A549 (cell line): ENCODE results near the gene RGS1. TPM values are rescaled to one million over a fixed set of nuclear protein-coding genes. Genes with fewer than 3 reads are reported as not detected.
A peak's percentile ranks its signal among the peaks of the same experiment; 100 is the strongest.

Source experiments
- ATAC-seq, 2 experiments: fragments of 200-7000 bp in 1 of 2; fragments of >200 bp in 1 of 2; cut with Nextera tagmentation in 1 of 2; cut with Tn5 transposase in 1 of 2; 3 replicates each; pipeline versions ENCODE4 v1.8.0 to v1.9.1; 2018 to 2020; ENCODE audit warnings: mild to moderate bottlenecking in 1 of 2, moderate library complexity in 1 of 2
- CTCF ChIA-PET: fragments of 300-600 bp; sonication (Branson Sonifier 250); formaldehyde crosslinking; extraction: SDS; loops from one replicate; lab custom pipeline; 2021; ENCODE audit warnings: antibody characterized with exemption, inconsistent platforms; lab: Yijun Ruan, JAX
- POLR2A ChIA-PET: fragments of 350-600 bp; formaldehyde crosslinking; extraction: SDS; loops from one replicate; lab custom pipeline; 2021; ENCODE audit warnings: antibody characterized with exemption, inconsistent platforms; lab: Yijun Ruan, JAX
- DNase-seq, 2 experiments: peaks; one replicate each; pipeline versions ENCODE4 v3.0.0 to v3.0.0-alpha.2; 2011 to 2016; ENCODE audit warnings: low read depth in 1 of 2, low spot score in 1 of 2
- FAIRE-seq: peaks from 2 replicates; lab custom pipeline; 2011; peaks lifted over from hg19 to GRCh38; lab: Jason Lieb, UNC
- H3K27ac ChIP-seq, 2 experiments: fragments of >200 bp; sonication (Bioruptor Twin); formaldehyde crosslinking; 3 replicates each; pipeline ENCODE4 v1.5.1; 2016 to 2017
- H3K4me1 ChIP-seq: fragments of >200 bp; sonication (Bioruptor Twin); formaldehyde crosslinking; 3 replicates; pipeline ENCODE4 v1.6.1; 2016
- H3K4me2 ChIP-seq: fragments of >200 bp; sonication (Bioruptor Twin); formaldehyde crosslinking; 3 replicates; pipeline ENCODE4 v1.6.1; 2016
- H3K4me3 ChIP-seq: fragments of >200 bp; sonication (Bioruptor Twin); formaldehyde crosslinking; 3 replicates; pipeline ENCODE4 v1.5.1; 2016
- H3K9me3 ChIP-seq: fragments of >200 bp; sonication (Bioruptor Twin); formaldehyde crosslinking; 3 replicates; pipeline ENCODE4 v1.6.1; 2016
- BCL3 ChIP-seq: fragments of >200 bp; sonication (Bioruptor Twin); formaldehyde crosslinking; IDR thresholded peaks from 3 replicates; pipeline ENCODE4 v1.6.1; 2016
- BHLHE40 ChIP-seq: IDR thresholded peaks from 2 replicates; pipeline ENCODE4 v1.6.1; 2012; ENCODE audit warnings: low read depth, low read length, inconsistent platforms
- CEBPB ChIP-seq, 2 experiments: fragments of >200 bp in 1 of 2; sonication (Bioruptor Twin) in 1 of 2; formaldehyde crosslinking in 1 of 2; IDR thresholded peaks; 2 replicates each; pipeline ENCODE4 v1.6.1; 2012 to 2016
- CHD2 ChIP-seq: fragments of 150-350 bp; IDR thresholded peaks from 2 replicates; pipeline ENCODE4 v1.6.1; 2014; ENCODE audit warnings: low read length; ENCODE audit not compliant: partially characterized antibody
- CTCF ChIP-seq: fragments of >200 bp; sonication (Bioruptor Twin); formaldehyde crosslinking; IDR thresholded peaks from 3 replicates; pipeline ENCODE4 v1.5.1; 2016
- EP300 ChIP-seq, 2 experiments: fragments of >200 bp; sonication (Bioruptor Twin); formaldehyde crosslinking; IDR thresholded peaks; 2 replicates in 1 of 2; 3 replicates in 1 of 2; pipeline ENCODE4 v1.6.1; 2016 to 2017
- ESRRA ChIP-seq: fragments of 150-350 bp; IDR thresholded peaks from 2 replicates; pipeline ENCODE4 v1.6.1; 2014; ENCODE audit warnings: mild to moderate bottlenecking, low read length, borderline replicate concordance
- FOSB ChIP-seq: fragments of 250-450 bp; sonication (Bioruptor Pico); IDR thresholded peaks from 2 replicates; pipeline ENCODE4 v1.5.0; 2020; ENCODE audit warnings: mild to moderate bottlenecking, moderate library complexity
- HDAC2 ChIP-seq: fragments of 200-600 bp; sonication (generic); IDR thresholded peaks from 2 replicates; pipeline ENCODE4 v1.6.1; 2016
- HOXA7 ChIP-seq: fragments of 250-450 bp; sonication (Bioruptor Pico); IDR thresholded peaks from 2 replicates; pipeline ENCODE4 v1.5.0; 2020; ENCODE audit warnings: mild to moderate bottlenecking, moderate library complexity
- HOXB13 ChIP-seq: fragments of 250-450 bp; sonication (Bioruptor Pico); IDR thresholded peaks from 2 replicates; pipeline ENCODE4 v1.5.0; 2020; ENCODE audit warnings: low read depth, mild to moderate bottlenecking, moderate library complexity
- JUN ChIP-seq, 2 experiments: fragments of >200 bp; sonication (Bioruptor Twin); formaldehyde crosslinking; IDR thresholded peaks; 2 replicates in 1 of 2; 3 replicates in 1 of 2; pipeline ENCODE4 v1.6.1; 2016 to 2017
- KDM1A ChIP-seq: fragments of 200-600 bp; sonication (generic); IDR thresholded peaks from 2 replicates; pipeline ENCODE4 v1.6.1; 2016; ENCODE audit warnings: low read depth, mild to moderate bottlenecking
- MAZ ChIP-seq: fragments of 150-350 bp; IDR thresholded peaks from 2 replicates; pipeline ENCODE4 v1.6.1; 2014; ENCODE audit warnings: antibody characterized with exemption, low read depth, low read length, borderline replicate concordance
- NFE2L2 ChIP-seq: fragments of 150-350 bp; conservative IDR thresholded peaks from 2 replicates; pipeline ENCODE4 v1.6.1; 2014; ENCODE audit warnings: low read length
- NPAS2 ChIP-seq: fragments of 250-450 bp; sonication (Bioruptor Pico); IDR thresholded peaks from 2 replicates; pipeline ENCODE4 v1.8.0; 2022; ENCODE audit warnings: mild to moderate bottlenecking, moderate library complexity, borderline replicate concordance
- PHF8 ChIP-seq: fragments of 200-600 bp; sonication (generic); IDR thresholded peaks from 2 replicates; pipeline ENCODE4 v1.6.1; 2016; ENCODE audit warnings: low read depth, mild to moderate bottlenecking, antibody characterized with exemption, moderate library complexity, borderline replicate concordance
- POLR2A ChIP-seq: IDR thresholded peaks from 2 replicates; pipeline ENCODE4 v1.6.1; 2012; ENCODE audit warnings: mild to moderate bottlenecking, low read length
- RAD21 ChIP-seq, 2 experiments: fragments of >200 bp in 1 of 2; sonication (Bioruptor Twin) in 1 of 2; formaldehyde crosslinking in 1 of 2; IDR thresholded peaks in 1 of 2; conservative IDR thresholded peaks in 1 of 2; 2 replicates in 1 of 2; 3 replicates in 1 of 2; pipeline ENCODE4 v1.6.1; 2012 to 2018; ENCODE audit warnings: inconsistent platforms in 1 of 2
- RCOR1 ChIP-seq: fragments of 150-350 bp; IDR thresholded peaks from 2 replicates; pipeline ENCODE4 v1.6.1; 2014; ENCODE audit warnings: antibody characterized with exemption, low read length, low read depth
- SMC3 ChIP-seq: fragments of >200 bp; sonication (Bioruptor Twin); formaldehyde crosslinking; IDR thresholded peaks from 3 replicates; pipeline ENCODE4 v1.6.1; 2018; ENCODE audit warnings: inconsistent platforms
- SREBF2 ChIP-seq: fragments of 450-650 bp; IDR thresholded peaks from 2 replicates; pipeline ENCODE4 v1.6.1; 2014; ENCODE audit warnings: mild to moderate bottlenecking, moderate library complexity
- TFCP2L1 ChIP-seq: fragments of 250-450 bp; sonication (Bioruptor Pico); IDR thresholded peaks from 2 replicates; pipeline ENCODE4 v1.5.0; 2021; ENCODE audit warnings: mild to moderate bottlenecking
- ZFP36 ChIP-seq: fragments of 450-650 bp; IDR thresholded peaks from 2 replicates; pipeline ENCODE4 v1.6.1; 2014; ENCODE audit warnings: borderline replicate concordance; ENCODE audit not compliant: partially characterized antibody
- ZNF302 ChIP-seq: fragments of 250-450 bp; sonication (Bioruptor Pico); IDR thresholded peaks from 2 replicates; pipeline ENCODE4 v1.9.0; 2021; ENCODE audit warnings: inconsistent platforms, mild to moderate bottlenecking, moderate library complexity
- WGBS: methylation state at CpG from one replicate; pipeline ENCODE4 v1.1.6; 2017; ENCODE audit errors: missing lambda C conversion rate; 5-methylcytosine and 5-hydroxymethylcytosine counted together
- polyA plus RNA-seq, 4 experiments: library from polyadenylated mRNA; depleted of rRNA in 3 of 4; stranded (reverse); fragments of >200 nt; fragmentation: RNase III in 1 of 4; extraction: RNeasy Plus Mini Kit Qiagen cat#74134 plus additional on column Dnase treatment in 1 of 4; gene quantifications; 2 replicates in 3 of 4; 3 replicates in 1 of 4; pipeline ENCODE4 v1.2.3, GENCODE V29; 2011 to 2017
- TF ChIP-seq, protein P1 (sequence below): IDR thresholded peaks from 2 replicates; pipeline ENCODE4 v1.6.1; 2012; ENCODE audit warnings: low read depth, borderline replicate concordance
- TF ChIP-seq, protein P2 (sequence below): fragments of >200 bp; sonication (Bioruptor Twin); formaldehyde crosslinking; IDR thresholded peaks from 2 replicates; pipeline ENCODE4 v1.6.1; 2016
- TF ChIP-seq, protein P3 (sequence below): fragments of 450-650 bp; IDR thresholded peaks from 2 replicates; pipeline ENCODE4 v1.6.1; 2014; ENCODE audit warnings: antibody characterized with exemption

Gene RGS1
- polyA plus RNA-seq, 2 of the 4 experiments (the other 2 are of a cell fraction): not detected

GRCh38 chr1:192580351-192580962, 4.9 kb downstream of the RGS1 start:
- ChIA-PET POLR2A (no interaction called here), CTCF (interaction anchor here (0.6 to 5.9 kb wide), 19 partner anchors 8 to 108 kb away, joined by 3 to 52 read pairs (median 4); no protein-coding TSS in a partner anchor)
- Histone ChIP-seq H3K27ac (no peak overlapping the region; a peak in 1 of 6 replicates), H3K4me2 (no peak overlapping the region)
- TF ChIP-seq RAD21 (conservative IDR thresholded peaks at IDR 0.05 in 1 of 2, IDR thresholded peaks at IDR 0.05 in 1 of 2) (peak; percentile 89 to 90), ZFP36 (no peak), SMC3 (peak; percentile 92), HOXB13 (CRISPR knock-in tag) (no peak), CTCF (peak; percentile 66)
- TF ChIP-seq, all 56 proteins: peak for 3
- 91% methylated on average over 3 of the region's 3 CpGs for WGBS
- DNase-seq (peak in 1 of 2 experiments; percentile 64), FAIRE-seq (peak; percentile 73), ATAC-seq (peak; percentile 93 to 94)
- no peak overlapping the region for H3K4me3 ChIP-seq
- H3K4me1 ChIP-seq: no peaks in the 10 kb centered on the region
- no peaks in the 10 kb centered on the region for H3K9me3 ChIP-seq

DNA sequence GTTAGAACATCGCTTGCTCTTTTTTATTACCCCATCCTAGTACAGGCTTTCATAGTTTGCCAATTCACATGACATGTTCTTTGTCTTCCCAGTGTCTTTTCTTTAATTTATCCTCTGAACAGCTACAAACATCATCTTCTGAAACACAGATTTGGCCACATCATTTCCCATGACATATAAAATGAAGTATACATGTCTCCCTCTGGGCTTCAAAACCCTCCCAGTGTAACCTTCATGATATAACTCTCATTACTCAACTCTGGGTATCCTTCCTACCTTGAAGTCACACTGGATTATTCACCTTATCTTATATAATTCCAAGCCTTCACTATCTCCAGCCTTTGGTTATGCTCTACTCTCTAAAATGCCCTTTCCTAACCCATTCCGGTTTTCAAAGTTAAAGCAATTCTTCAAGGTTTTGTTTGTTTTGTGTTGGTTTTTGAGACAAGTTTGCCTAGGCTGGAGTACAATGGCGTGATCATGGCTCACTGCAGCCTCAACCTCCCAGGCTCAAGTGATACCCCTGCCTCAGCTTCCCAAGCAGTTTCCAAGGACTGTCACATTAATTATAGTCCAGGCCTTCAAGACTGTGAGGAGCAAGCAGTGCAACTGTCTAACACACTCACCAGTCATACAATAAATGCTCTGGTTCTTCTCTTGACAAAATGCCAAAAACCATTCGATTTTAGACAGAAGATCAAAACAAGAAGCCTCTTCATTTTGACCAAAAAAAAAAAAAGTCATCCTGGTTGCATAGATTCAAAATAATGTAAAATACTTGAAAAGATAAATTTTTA, 5.8 kb downstream of the RGS1 start:
- Histone ChIP-seq H3K4me1 (no peaks in the 10 kb centered on the region), H3K4me2 (no peak overlapping the region), H3K4me3 (no peak overlapping the region), H3K9me3 (no peaks in the 10 kb centered on the region), H3K27ac (no peak overlapping the region)
- POLR2A ChIA-PET: no interaction called here
- WGBS: 52% methylated on average over 4 of the region's 4 CpGs
- TF ChIP-seq ESRRA: no peak
- TF ChIP-seq HDAC2: no peak
- TF ChIP-seq HOXB13 (CRISPR knock-in tag): no peak
- TF ChIP-seq PHF8: no peak
- no peak for TF ChIP-seq TFCP2L1
- no peak for TF ChIP-seq RCOR1
- no peak for TF ChIP-seq MAZ
- no peak for TF ChIP-seq JUN (IDR thresholded peaks at IDR 0.05)
- no peak for TF ChIP-seq EP300 (IDR thresholded peaks at IDR 0.05)
- no peak for TF ChIP-seq BHLHE40
- no peak for TF ChIP-seq HOXA7 (CRISPR knock-in tag)
- no peak for TF ChIP-seq BCL3
- no peak for TF ChIP-seq ZNF302
- CTCF ChIA-PET: interaction anchor here (0.6 to 5.9 kb wide), 12 partner anchors 8 to 287 kb away, joined by 3 to 52 read pairs (median 4); no protein-coding TSS in a partner anchor
- DNase-seq: no peak
- ATAC-seq: no peak
- no peak for FAIRE-seq

GRCh38 chr1:192584866-192585265, 9.3 kb downstream of the RGS1 start:
- 33% methylated on average over 1 of the region's 1 CpG for WGBS
- Histone ChIP-seq H3K4me2 (no peak overlapping the region), H3K27ac (no peak overlapping the region), H3K4me1 (no peaks in the 10 kb centered on the region), H3K4me3 (no peak overlapping the region), H3K9me3 (no peaks in the 10 kb centered on the region)
- DNase-seq (no peak), ATAC-seq (no peak), FAIRE-seq (no peak)
- POLR2A ChIA-PET: no interaction called here
- CTCF ChIA-PET: interaction anchor here (1.0 kb wide), 1 partner anchor 12 kb away, joined by 3 read pairs; no protein-coding TSS in a partner anchor
- no peak for TF ChIP-seq NPAS2
- TF ChIP-seq BCL3: no peak
- no peak for TF ChIP-seq FOSB (CRISPR knock-in tag)
- TF ChIP-seq MAZ: no peak
- TF ChIP-seq, protein P1, sequence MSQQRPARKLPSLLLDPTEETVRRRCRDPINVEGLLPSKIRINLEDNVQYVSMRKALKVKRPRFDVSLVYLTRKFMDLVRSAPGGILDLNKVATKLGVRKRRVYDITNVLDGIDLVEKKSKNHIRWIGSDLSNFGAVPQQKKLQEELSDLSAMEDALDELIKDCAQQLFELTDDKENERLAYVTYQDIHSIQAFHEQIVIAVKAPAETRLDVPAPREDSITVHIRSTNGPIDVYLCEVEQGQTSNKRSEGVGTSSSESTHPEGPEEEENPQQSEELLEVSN: no peak
- no peak for TF ChIP-seq HDAC2
- TF ChIP-seq CEBPB (IDR thresholded peaks at IDR 0.05): no peak
- no peak for TF ChIP-seq NFE2L2
- no peak for TF ChIP-seq POLR2A
- TF ChIP-seq, protein P2, sequence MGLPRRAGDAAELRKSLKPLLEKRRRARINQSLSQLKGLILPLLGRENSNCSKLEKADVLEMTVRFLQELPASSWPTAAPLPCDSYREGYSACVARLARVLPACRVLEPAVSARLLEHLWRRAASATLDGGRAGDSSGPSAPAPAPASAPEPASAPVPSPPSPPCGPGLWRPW: no peak
- TF ChIP-seq, protein P3, sequence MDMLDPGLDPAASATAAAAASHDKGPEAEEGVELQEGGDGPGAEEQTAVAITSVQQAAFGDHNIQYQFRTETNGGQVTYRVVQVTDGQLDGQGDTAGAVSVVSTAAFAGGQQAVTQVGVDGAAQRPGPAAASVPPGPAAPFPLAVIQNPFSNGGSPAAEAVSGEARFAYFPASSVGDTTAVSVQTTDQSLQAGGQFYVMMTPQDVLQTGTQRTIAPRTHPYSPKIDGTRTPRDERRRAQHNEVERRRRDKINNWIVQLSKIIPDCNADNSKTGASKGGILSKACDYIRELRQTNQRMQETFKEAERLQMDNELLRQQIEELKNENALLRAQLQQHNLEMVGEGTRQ: no peak
- no peak for TF ChIP-seq CHD2
- TF ChIP-seq SREBF2: no peak
- TF ChIP-seq HOXA7 (CRISPR knock-in tag): no peak
- no peak for TF ChIP-seq KDM1A
